ENCODE measurements around the gene PLCG1. TPM values are rescaled to one million over a fixed set of nuclear protein-coding genes. Genes with fewer than 3 reads are reported as not detected.

The PLCG1 gene
- total and polyA plus RNA-seq, 9 of the 15 experiments (the other 6 are each of a cell fraction or from before 2014, with no cell fraction given): 1.7 to 67.0 (median 34.8) TPM

- TF ChIP-seq ZNF318 (IDR thresholded peaks at IDR 0.05; ENCODE audit: borderline replicate concordance in 1 of 2, low read depth in 1 of 2): no peak
- no peak for TF ChIP-seq MED1 (CRISPR knock-in tag; IDR thresholded peaks at IDR 0.05; ENCODE audit: borderline replicate concordance)
Measured at GRCh38 chr20:41167118-41167470, 29.8 kb downstream of the PLCG1 start (continued).
